ENCODE measurements around the gene TEX54. TPM values are rescaled to one million over a fixed set of nuclear protein-coding genes. Genes with fewer than 3 reads are reported as not detected.

The TEX54 gene
- total and polyA plus RNA-seq, 4 experiments from 2014 or later = 1.3 to 1.9 TPM; not detected in 2

Small RNA genes lying within 50 kb of the gene (microRNA-seq; reads per million reads assigned to microRNA genes)
- 0.96 reads per million for gene MIR6514 (ENCODE audit: borderline microRNAs expressed, borderline number of aligned reads, borderline replicate concordance)
- gene MIR6748 (ENCODE audit: borderline microRNAs expressed, borderline number of aligned reads, borderline replicate concordance) = not detected

Other genes with a start within 250 kb of the TEX54 start
- 10 to 100 TPM; 37.7 to 38.1 TPM for gene TUT1, start 241.3 kb downstream of the TEX54 start, total RNA-seq
- 10 to 100 TPM; 14.6 to 19.7 TPM for gene TUT1, start 241.3 kb downstream of the TEX54 start, polyA plus RNA-seq
- 100 to 1,000 TPM; 207 to 210 TPM for gene MTA2, start 231.0 kb downstream of the TEX54 start, total RNA-seq
- gene MTA2, start 231.0 kb downstream of the TEX54 start, polyA plus RNA-seq = 10 to 100 TPM; 16.6 to 36.4 TPM
- gene EML3, start 220.1 kb downstream of the TEX54 start, total RNA-seq = 100 to 1,000 TPM; 192 to 201 TPM
- 10 to 100 TPM; 18.2 to 24.8 TPM for gene EML3, start 220.1 kb downstream of the TEX54 start, polyA plus RNA-seq
- 1 to 10 TPM; 1.6 to 1.9 TPM for gene ROM1, start 219.6 kb downstream of the TEX54 start, total RNA-seq
- under 1 TPM; 0.98 to 1.00 TPM for gene ROM1, start 219.6 kb downstream of the TEX54 start, polyA plus RNA-seq
- 10 to 100 TPM; 66.3 to 74.3 TPM for gene B3GAT3, start 210.9 kb downstream of the TEX54 start, total RNA-seq
- gene B3GAT3, start 210.9 kb downstream of the TEX54 start, polyA plus RNA-seq = 10 to 100 TPM; 37.9 to 48.4 TPM
- gene GANAB, start 186.2 kb downstream of the TEX54 start, total RNA-seq = 100 to 1,000 TPM; 260 to 262 TPM
- gene GANAB, start 186.2 kb downstream of the TEX54 start, polyA plus RNA-seq = 100 to 1,000 TPM; 122 to 142 TPM
- 10 to 100 TPM; 32.2 to 34.3 TPM for gene INTS5, start 179.5 kb downstream of the TEX54 start, total RNA-seq
- 10 to 100 TPM; 23.7 to 39.4 TPM for gene INTS5, start 179.5 kb downstream of the TEX54 start, polyA plus RNA-seq
- 10 to 100 TPM; 48.9 to 53.1 TPM for gene C11orf98, start 167.6 kb downstream of the TEX54 start, total RNA-seq
- gene C11orf98, start 167.6 kb downstream of the TEX54 start, polyA plus RNA-seq = 10 to 100 TPM; 77.8 to 94.9 TPM
- 10 to 100 TPM; 31.4 to 32.3 TPM for gene CSKMT, start 167.5 kb downstream of the TEX54 start, total RNA-seq
- gene CSKMT, start 167.5 kb downstream of the TEX54 start, polyA plus RNA-seq = 1 to 10 TPM; 3.0 to 3.8 TPM
- 1 to 10 TPM; 7.2 to 8.5 TPM for gene UQCC3, start 161.2 kb downstream of the TEX54 start, total RNA-seq
- 10 to 100 TPM; 10.7 to 12.1 TPM for gene UQCC3, start 161.2 kb downstream of the TEX54 start, polyA plus RNA-seq
- 10 to 100 TPM; 26.7 to 28.6 TPM for gene LBHD1, start 160.6 kb downstream of the TEX54 start, total RNA-seq
- 1 to 10 TPM; 2.4 to 2.7 TPM for gene LBHD1, start 160.6 kb downstream of the TEX54 start, polyA plus RNA-seq
- 100 to 1,000 TPM; 178 to 185 TPM for gene UBXN1, start 153.8 kb downstream of the TEX54 start, total RNA-seq
- 100 to 1,000 TPM; 150 to 181 TPM for gene UBXN1, start 153.8 kb downstream of the TEX54 start, polyA plus RNA-seq
- gene LRRN4CL, start 143.3 kb downstream of the TEX54 start, total RNA-seq = under 1 TPM; 0.11 to 0.12 TPM
- gene LRRN4CL, start 143.3 kb downstream of the TEX54 start, polyA plus RNA-seq = not detected
- gene BSCL2, start 125.4 kb downstream of the TEX54 start, total RNA-seq = 10 to 100 TPM; 34.5 to 36.6 TPM
- 10 to 100 TPM; 48.9 to 51.7 TPM for gene BSCL2, start 125.4 kb downstream of the TEX54 start, polyA plus RNA-seq
- not detected for gene GNG3, start 125.2 kb downstream of the TEX54 start, total RNA-seq
- gene GNG3, start 125.2 kb downstream of the TEX54 start, polyA plus RNA-seq = not detected
- gene HNRNPUL2, start 105.4 kb downstream of the TEX54 start, total RNA-seq = 10 to 100 TPM; 79.6 to 83.4 TPM
- gene HNRNPUL2, start 105.4 kb downstream of the TEX54 start, polyA plus RNA-seq = 1 to 10 TPM in 1 of 2 donors, under 1 TPM in 1; 0.30 to 3.2 TPM
- 10 to 100 TPM; 51.0 to 53.5 TPM for gene TTC9C, start 104.4 kb downstream of the TEX54 start, total RNA-seq
- 10 to 100 TPM; 10.2 to 25.8 TPM for gene TTC9C, start 104.4 kb downstream of the TEX54 start, polyA plus RNA-seq
- gene ZBTB3, start 78.7 kb downstream of the TEX54 start, total RNA-seq = 10 to 100 TPM; 27.2 to 27.9 TPM
- gene ZBTB3, start 78.7 kb downstream of the TEX54 start, polyA plus RNA-seq = 1 to 10 TPM; 6.0 to 8.6 TPM
- 10 to 100 TPM; 77.2 to 84.6 TPM for gene POLR2G, start 71.3 kb downstream of the TEX54 start, total RNA-seq
- gene POLR2G, start 71.3 kb downstream of the TEX54 start, polyA plus RNA-seq = 100 to 1,000 TPM; 207 to 300 TPM
- 10 to 100 TPM; 26.3 to 34.0 TPM for gene TAF6L, start 61.4 kb downstream of the TEX54 start, total RNA-seq
- 10 to 100 TPM in 1 of 2 donors, 1 to 10 TPM in 1; 5.7 to 10.5 TPM for gene TAF6L, start 61.4 kb downstream of the TEX54 start, polyA plus RNA-seq
- gene TMEM179B, start 45.4 kb downstream of the TEX54 start, total RNA-seq = 10 to 100 TPM; 66.3 to 66.6 TPM
- 100 to 1,000 TPM; 102 to 166 TPM for gene TMEM179B, start 45.4 kb downstream of the TEX54 start, polyA plus RNA-seq
- 10 to 100 TPM; 21.6 to 23.1 TPM for gene TMEM223, start 40.8 kb downstream of the TEX54 start, total RNA-seq
- 10 to 100 TPM; 38.9 to 45.5 TPM for gene TMEM223, start 40.8 kb downstream of the TEX54 start, polyA plus RNA-seq
- 100 to 1,000 TPM; 195 to 196 TPM for gene NXF1, start 27.4 kb downstream of the TEX54 start, total RNA-seq
- 10 to 100 TPM; 75.2 to 83.2 TPM for gene NXF1, start 27.4 kb downstream of the TEX54 start, polyA plus RNA-seq
- gene STX5, start 790 bp downstream of the TEX54 start, total RNA-seq = 10 to 100 TPM; 66.0 to 67.9 TPM
- gene STX5, start 790 bp downstream of the TEX54 start, polyA plus RNA-seq = 10 to 100 TPM; 30.4 to 31.8 TPM
- gene WDR74, start 6.7 kb upstream of the TEX54 start, total RNA-seq = 10 to 100 TPM; 79.3 to 82.2 TPM
- 10 to 100 TPM; 33.9 to 50.8 TPM for gene WDR74, start 6.7 kb upstream of the TEX54 start, polyA plus RNA-seq
- gene SLC3A2, start 48.1 kb upstream of the TEX54 start, total RNA-seq = 100 to 1,000 TPM; 205 to 215 TPM
- 100 to 1,000 TPM; 157 to 226 TPM for gene SLC3A2, start 48.1 kb upstream of the TEX54 start, polyA plus RNA-seq
- gene CHRM1, start 88.5 kb upstream of the TEX54 start, total RNA-seq = not detected
- not detected for gene CHRM1, start 88.5 kb upstream of the TEX54 start, polyA plus RNA-seq
- not detected for gene SLC22A6, start 152.1 kb upstream of the TEX54 start, total RNA-seq
- gene SLC22A6, start 152.1 kb upstream of the TEX54 start, polyA plus RNA-seq = not detected
- gene SLC22A8, start 183.0 kb upstream of the TEX54 start, total RNA-seq = not detected
- not detected for gene SLC22A8, start 183.0 kb upstream of the TEX54 start, polyA plus RNA-seq